GM19438 (cell line): ENCODE results near the gene OR8G1.
"Not testable (repeated sequence)": the region's sequence is repeated elsewhere in the genome, so short reads cannot be mapped to it uniquely, and the experiment has no call there.

Experiments
- ATAC-seq: cut with Tn5 transposase; IDR thresholded peaks from one replicate; pipeline ENCODE4 v1.9.1; 2021; ENCODE audit warnings: low read depth; ENCODE audit not compliant: unreplicated experiment

Gene OR8G1

GRCh38 chr11:124225471-124225870, 15.4 kb upstream of the OR8G1 start:
- ATAC-seq: no peak

GRCh38 chr11:124233376-124233775, 7.5 kb upstream of the OR8G1 start:
- no peak for ATAC-seq

GRCh38 chr11:124238512-124238911, 2.4 kb upstream of the OR8G1 start:
- ATAC-seq: no peak

GRCh38 chr11:124249869-124250268, 9.0 kb downstream of the OR8G1 start:
- not testable (repeated sequence) for ATAC-seq

- no peak for ATAC-seq
These were observed 15.2 kb downstream of the OR8G1 start, which contains the start of gene OR8G5 for GRCh38 chr11:124256076-124256475. OR8G5 (plus strand) TSS chr11:124256376; CDS start chr11:124264932, 8,556 bp downstream.

GRCh38 chr11:124265041-124265440, 24.1 kb downstream of the OR8G1 start:
- ATAC-seq: not testable (repeated sequence)

GRCh38 chr11:124270886-124271285, 30.0 kb downstream of the OR8G1 start:
- ATAC-seq: not testable (repeated sequence)

- no peak for ATAC-seq
These were observed 33.1 kb downstream of the OR8G1 start for GRCh38 chr11:124274000-124274399.

- ATAC-seq: no peak
These were observed 35.2 kb downstream of the OR8G1 start for GRCh38 chr11:124276081-124276480.

- ATAC-seq: no peak
These were observed 36.3 kb downstream of the OR8G1 start for GRCh38 chr11:124277207-124277606.

GRCh38 chr11:124277804-124278203, 36.9 kb downstream of the OR8G1 start:
- no peak for ATAC-seq

GRCh38 chr11:124278261-124278660, 37.4 kb downstream of the OR8G1 start:
- ATAC-seq: no peak

GRCh38 chr11:124285610-124286344, 44.9 kb downstream of the OR8G1 start:
- ATAC-seq: no peak

GRCh38 chr11:124294687-124295086, 53.8 kb downstream of the OR8G1 start:
- no peak for ATAC-seq

GRCh38 chr11:124296016-124296415, 55.1 kb downstream of the OR8G1 start:
- ATAC-seq: no peak

- ATAC-seq: no peak
These were observed 57.0 kb downstream of the OR8G1 start for GRCh38 chr11:124297921-124298320.

- no peak for ATAC-seq
These were observed 60.7 kb downstream of the OR8G1 start for GRCh38 chr11:124301548-124301947.

GRCh38 chr11:124302347-124303125, 61.6 kb downstream of the OR8G1 start:
- ATAC-seq: no peak
